ENCODE results near the gene UQCRHL. TPM values are rescaled to one million over a fixed set of nuclear protein-coding genes. Genes with fewer than 3 reads are reported as not detected.
"Not testable (repeated sequence)": the region's sequence is repeated elsewhere in the genome, so short reads cannot be mapped to it uniquely, and the experiment has no call there.

The UQCRHL gene
- total RNA-seq: 1 to 10 TPM in 5 of 6 donors, under 1 TPM in 1; 0.57 to 2.1 (median 1.1) TPM

DNA sequence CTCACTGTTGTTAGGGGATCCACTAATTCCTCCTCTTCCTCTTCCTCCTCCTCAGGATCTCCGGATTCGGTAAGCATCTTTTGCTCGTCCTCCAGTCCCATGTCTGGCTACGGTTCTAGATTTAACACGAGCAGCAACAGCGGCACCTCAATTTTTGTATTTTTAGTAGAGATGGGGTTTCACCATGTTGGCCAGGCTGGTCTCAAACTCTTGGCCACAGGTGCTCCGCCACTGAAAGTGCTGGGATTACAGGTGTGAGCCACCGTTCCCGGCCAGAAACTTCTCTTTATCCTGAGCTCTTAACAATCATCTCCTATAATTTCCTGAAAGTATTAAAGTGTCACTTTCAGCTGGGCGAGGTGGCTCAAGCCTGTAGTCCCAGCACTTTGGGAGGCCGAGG, at the start of gene UQCRHL:
TSS of gene UQCRHL (minus strand) at position 101 of the 400 bp plus-strand sequence. CDS start at position 101, 0 bp downstream.
- not testable (repeated sequence) for DNase-seq

GRCh38 chr1:15856888-15857287, 49.4 kb upstream of the UQCRHL start:
- DNase-seq: no peak
- H3K36me3 ChIP-seq: no peaks in the 10 kb centered on the region
- H3K4me1 ChIP-seq: peaks cover 21 to 35% (median 28%) of the 10 kb centered on the region in 4 donors
- no peaks in the 10 kb centered on the region for H3K27me3 ChIP-seq
- H3K27ac ChIP-seq: no peak overlapping the region
- 85 to 93% methylated on average over 5 of the region's 5 CpGs for WGBS, 2 donors
- no peaks in the 10 kb centered on the region for H3K9me3 ChIP-seq
- no peak for ATAC-seq (ENCODE audit: low FRiP score in 2 of 2)
- no peak for TF ChIP-seq POLR2AphosphoS5 (IDR thresholded peaks at IDR 0.05)
- TF ChIP-seq POLR2A (IDR thresholded peaks at IDR 0.05): no peak
- TF ChIP-seq EP300 (IDR thresholded peaks at IDR 0.05): no peak
- TF ChIP-seq, protein P1, sequence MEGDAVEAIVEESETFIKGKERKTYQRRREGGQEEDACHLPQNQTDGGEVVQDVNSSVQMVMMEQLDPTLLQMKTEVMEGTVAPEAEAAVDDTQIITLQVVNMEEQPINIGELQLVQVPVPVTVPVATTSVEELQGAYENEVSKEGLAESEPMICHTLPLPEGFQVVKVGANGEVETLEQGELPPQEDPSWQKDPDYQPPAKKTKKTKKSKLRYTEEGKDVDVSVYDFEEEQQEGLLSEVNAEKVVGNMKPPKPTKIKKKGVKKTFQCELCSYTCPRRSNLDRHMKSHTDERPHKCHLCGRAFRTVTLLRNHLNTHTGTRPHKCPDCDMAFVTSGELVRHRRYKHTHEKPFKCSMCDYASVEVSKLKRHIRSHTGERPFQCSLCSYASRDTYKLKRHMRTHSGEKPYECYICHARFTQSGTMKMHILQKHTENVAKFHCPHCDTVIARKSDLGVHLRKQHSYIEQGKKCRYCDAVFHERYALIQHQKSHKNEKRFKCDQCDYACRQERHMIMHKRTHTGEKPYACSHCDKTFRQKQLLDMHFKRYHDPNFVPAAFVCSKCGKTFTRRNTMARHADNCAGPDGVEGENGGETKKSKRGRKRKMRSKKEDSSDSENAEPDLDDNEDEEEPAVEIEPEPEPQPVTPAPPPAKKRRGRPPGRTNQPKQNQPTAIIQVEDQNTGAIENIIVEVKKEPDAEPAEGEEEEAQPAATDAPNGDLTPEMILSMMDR (IDR thresholded peaks at IDR 0.05): no peak
- H3K4me3 ChIP-seq: no peak overlapping the region

More for the DNA sequence above, at the start of gene UQCRHL:
- not testable (repeated sequence) for H3K27ac ChIP-seq; H3K27me3 ChIP-seq; H3K36me3 ChIP-seq; ATAC-seq (ENCODE audit: low FRiP score in 2 of 2); H3K4me3 ChIP-seq; H3K4me1 ChIP-seq; H3K9me3 ChIP-seq
- 86 to 87% methylated on average over 11 of the region's 11 CpGs for WGBS, 2 donors

- Histone ChIP-seq H3K4me1 (peaks cover 26 to 51% (median 47%) of the 10 kb centered on the region in 4 donors), H3K36me3 (no peaks in the 10 kb centered on the region), H3K4me3 (no peak overlapping the region), H3K9me3 (no peaks in the 10 kb centered on the region), H3K27ac (peak overlapping the region in 1 of 4 donors; percentile 45), H3K27me3 (no peaks in the 10 kb centered on the region)
- DNase-seq (no peak), ATAC-seq (ENCODE audit: low FRiP score in 2 of 2) (no peak)
- TF ChIP-seq POLR2A (IDR thresholded peaks at IDR 0.05) (no peak), POLR2AphosphoS5 (IDR thresholded peaks at IDR 0.05) (no peak), EP300 (IDR thresholded peaks at IDR 0.05) (no peak)
- TF ChIP-seq, protein P1 (IDR thresholded peaks at IDR 0.05): no peak
- 94 to 97% methylated on average over 3 of the region's 3 CpGs for WGBS, 2 donors
Measured at GRCh38 chr1:15852828-15853302, 45.4 kb upstream of the UQCRHL start.

- Histone ChIP-seq H3K27me3 (no peaks in the 10 kb centered on the region), H3K9me3 (peaks cover 0 to 4% (median 0%) of the 10 kb centered on the region in 4 donors), H3K4me3 (no peak overlapping the region), H3K36me3 (no peaks in the 10 kb centered on the region), H3K4me1 (peaks cover 21 to 46% (median 45%) of the 10 kb centered on the region in 4 donors), H3K27ac (peak overlapping the region in 2 of 4 donors; percentile 45 to 99)
- DNase-seq (no peak), ATAC-seq (ENCODE audit: low FRiP score in 2 of 2) (no peak)
- TF ChIP-seq POLR2A (IDR thresholded peaks at IDR 0.05) (no peak), POLR2AphosphoS5 (IDR thresholded peaks at IDR 0.05) (no peak), EP300 (IDR thresholded peaks at IDR 0.05) (no peak)
- TF ChIP-seq, protein P1 (IDR thresholded peaks at IDR 0.05): no peak
- 48 to 60% methylated on average over 6 of the region's 6 CpGs for WGBS, 2 donors
Measured at GRCh38 chr1:15852036-15852827, 44.8 kb upstream of the UQCRHL start.

- no peaks in the 10 kb centered on the region for H3K36me3 ChIP-seq
- H3K4me1 ChIP-seq: peaks cover 20 to 47% (median 45%) of the 10 kb centered on the region in 4 donors
- H3K4me3 ChIP-seq: no peak overlapping the region
- WGBS, 2 donors: 57 to 62% methylated on average over 16 of the region's 16 CpGs
- peaks cover 0 to 4% (median 0%) of the 10 kb centered on the region in 4 donors for H3K9me3 ChIP-seq
- DNase-seq: no peak
- no peaks in the 10 kb centered on the region for H3K27me3 ChIP-seq
- H3K27ac ChIP-seq: peak overlapping the region in 3 of 4 donors; percentile 92 to 99 (median 98)
- TF ChIP-seq POLR2AphosphoS5 (IDR thresholded peaks at IDR 0.05) (no peak), EP300 (IDR thresholded peaks at IDR 0.05) (no peak), POLR2A (IDR thresholded peaks at IDR 0.05) (no peak)
- TF ChIP-seq, protein P1 (IDR thresholded peaks at IDR 0.05): no peak
- no peak for ATAC-seq (ENCODE audit: low FRiP score in 2 of 2)
Measured at GRCh38 chr1:15851210-15852035, 44.0 kb upstream of the UQCRHL start.
